ENCODE measurements around the gene MKX.

Gene MKX

GRCh38 chr10:27658788-27659187, 86.8 kb downstream of the MKX start:
- no peak overlapping the region for H3K4me3 ChIP-seq (ENCODE audit: low read depth, low read length)
- no peak for TF ChIP-seq CTCF (IDR thresholded peaks at IDR 0.05; ENCODE audit: low read depth, low read length)

DNA sequence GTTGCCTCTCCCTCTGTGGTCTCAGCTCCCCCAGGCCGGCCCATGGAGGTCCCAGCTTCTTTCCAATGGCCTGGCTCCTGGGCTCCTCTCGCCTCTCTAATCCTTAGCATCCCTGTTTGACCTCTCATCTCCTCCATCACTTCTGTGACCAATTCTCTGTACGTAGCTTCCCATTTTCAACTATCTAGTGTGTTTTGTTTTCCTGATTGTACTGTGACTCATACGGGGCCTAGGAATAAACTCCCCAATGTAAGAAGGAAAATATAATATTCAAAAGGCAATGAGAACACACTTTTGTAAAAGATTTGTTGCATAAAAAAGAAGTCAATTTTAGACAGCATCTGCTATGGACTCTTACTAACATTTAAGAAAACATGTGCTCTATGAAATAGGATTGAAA, 90.3 kb downstream of the MKX start:
- no peak overlapping the region for H3K4me3 ChIP-seq (ENCODE audit: low read depth, low read length)
- no peak for TF ChIP-seq CTCF (IDR thresholded peaks at IDR 0.05; ENCODE audit: low read depth, low read length)

- no peak overlapping the region for H3K4me3 ChIP-seq (ENCODE audit: low read depth, low read length)
- TF ChIP-seq CTCF (IDR thresholded peaks at IDR 0.05; ENCODE audit: low read depth, low read length), result no peak
Observed at GRCh38 chr10:27654284-27654683, 91.3 kb downstream of the MKX start.

DNA sequence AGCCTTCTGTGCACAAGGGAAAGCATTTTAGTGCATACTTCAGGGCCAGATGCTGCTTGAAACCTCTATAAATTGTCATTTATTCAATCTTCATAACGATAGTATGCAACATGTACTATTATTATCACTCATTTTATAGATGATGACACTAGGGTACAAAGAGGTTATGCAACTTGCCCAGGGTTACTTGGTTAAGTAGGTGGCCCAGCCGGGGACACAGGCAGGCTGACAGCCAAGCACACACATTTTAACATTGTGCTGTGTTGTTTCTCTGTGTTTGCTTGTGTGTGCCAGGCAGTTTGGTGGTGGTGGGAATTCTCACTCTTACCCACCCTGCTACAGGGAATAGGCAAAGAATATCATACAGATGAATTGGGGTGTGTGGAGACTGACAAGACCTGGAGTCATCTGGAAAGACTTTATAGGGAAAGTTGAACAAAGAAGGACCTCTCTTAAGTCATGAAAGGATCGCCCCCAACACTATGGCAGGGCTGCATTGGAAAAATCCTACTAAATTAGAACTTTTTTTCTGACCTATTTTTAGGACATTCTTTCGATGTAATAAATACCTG, 98.9 kb downstream of the MKX start:
- no peak overlapping the region for H3K4me3 ChIP-seq (ENCODE audit: low read depth, low read length)
- TF ChIP-seq CTCF (IDR thresholded peaks at IDR 0.05; ENCODE audit: low read depth, low read length), result no peak

- no peak for TF ChIP-seq CTCF (IDR thresholded peaks at IDR 0.05; ENCODE audit: low read depth, low read length)
- H3K4me3 ChIP-seq (ENCODE audit: low read depth, low read length), result no peak overlapping the region
Observed at GRCh38 chr10:27646194-27646593, 99.4 kb downstream of the MKX start.

- TF ChIP-seq CTCF (IDR thresholded peaks at IDR 0.05; ENCODE audit: low read depth, low read length), result no peak
- no peak overlapping the region for H3K4me3 ChIP-seq (ENCODE audit: low read depth, low read length)
Observed at GRCh38 chr10:27644307-27644939, 101.2 kb downstream of the MKX start.

- TF ChIP-seq CTCF (IDR thresholded peaks at IDR 0.05; ENCODE audit: low read depth, low read length), result no peak
- no peak overlapping the region for H3K4me3 ChIP-seq (ENCODE audit: low read depth, low read length)
Observed at GRCh38 chr10:27643301-27643700, 102.3 kb downstream of the MKX start.

Data from WI38 (cell line).